ENCODE measurements around the gene NDUFS5.
"Not testable (repeated sequence)": the region's sequence is repeated elsewhere in the genome, so short reads cannot be mapped to it uniquely, and the experiment has no call there.

The NDUFS5 gene

GRCh38 chr1:39001516-39002421, 24.4 kb upstream of the NDUFS5 start:
- Mint-ChIP-seq H3K36me3 (ENCODE audit: low read depth) (peaks cover 99% of the 10 kb centered on the region), H3K9me3 (no peaks in the 10 kb centered on the region), H3K4me1 (ENCODE audit: low read depth) (peaks cover 59% of the 10 kb centered on the region), H3K27ac (peak overlapping the region; percentile 94), H3K4me3 (peak overlapping the region; percentile 45), H3K27me3 (no peaks in the 10 kb centered on the region)
- no peak for DNase-seq

GRCh38 chr1:39003281-39003680, 22.9 kb upstream of the NDUFS5 start:
- Mint-ChIP-seq H3K4me1 (ENCODE audit: low read depth) (peaks cover 44% of the 10 kb centered on the region), H3K36me3 (ENCODE audit: low read depth) (peaks cover 99% of the 10 kb centered on the region), H3K27me3 (no peaks in the 10 kb centered on the region), H3K4me3 (peak overlapping the region; percentile 51), H3K27ac (peak overlapping the region; percentile 94), H3K9me3 (no peaks in the 10 kb centered on the region)
- DNase-seq, result no peak

- H3K36me3 Mint-ChIP-seq (ENCODE audit: low read depth), result peaks cover 100% of the 10 kb centered on the region
- DNase-seq, result no peak
- peak overlapping the region; percentile 94 for H3K27ac Mint-ChIP-seq
- H3K4me3 Mint-ChIP-seq, result peak overlapping the region; percentile 51
- H3K27me3 Mint-ChIP-seq, result no peaks in the 10 kb centered on the region
- H3K4me1 Mint-ChIP-seq (ENCODE audit: low read depth), result peaks cover 43% of the 10 kb centered on the region
- H3K9me3 Mint-ChIP-seq, result no peaks in the 10 kb centered on the region
Observed at GRCh38 chr1:39003794-39004193, 22.4 kb upstream of the NDUFS5 start.

- peaks cover 93% of the 10 kb centered on the region for H3K36me3 Mint-ChIP-seq (ENCODE audit: low read depth)
- peaks cover 33% of the 10 kb centered on the region for H3K4me1 Mint-ChIP-seq (ENCODE audit: low read depth)
- H3K27me3 Mint-ChIP-seq, result no peaks in the 10 kb centered on the region
- no peak overlapping the region for H3K4me3 Mint-ChIP-seq
- H3K27ac Mint-ChIP-seq, result peak overlapping the region; percentile 71
- H3K9me3 Mint-ChIP-seq, result no peaks in the 10 kb centered on the region
- no peak for DNase-seq
Observed at GRCh38 chr1:39006287-39006686, 19.9 kb upstream of the NDUFS5 start.

GRCh38 chr1:39006726-39007645, 19.2 kb upstream of the NDUFS5 start:
- no peak for DNase-seq
- Mint-ChIP-seq H3K27ac (peak overlapping the region; percentile 66), H3K27me3 (no peaks in the 10 kb centered on the region), H3K4me3 (no peak overlapping the region), H3K36me3 (ENCODE audit: low read depth) (peaks cover 91% of the 10 kb centered on the region), H3K4me1 (ENCODE audit: low read depth) (peaks cover 27% of the 10 kb centered on the region), H3K9me3 (no peaks in the 10 kb centered on the region)

- H3K4me3 Mint-ChIP-seq; H3K27ac Mint-ChIP-seq; DNase-seq; H3K27me3 Mint-ChIP-seq; H3K9me3 Mint-ChIP-seq; H3K4me1 Mint-ChIP-seq (ENCODE audit: low read depth): not testable (repeated sequence)
- peaks cover 32% of the 10 kb centered on the region for H3K36me3 Mint-ChIP-seq (ENCODE audit: low read depth)
Observed at GRCh38 chr1:39014956-39015355, 11.2 kb upstream of the NDUFS5 start.

GRCh38 chr1:39016604-39017171, 9.5 kb upstream of the NDUFS5 start:
- DNase-seq, result no peak
- Mint-ChIP-seq H3K9me3 (no peaks in the 10 kb centered on the region), H3K36me3 (ENCODE audit: low read depth) (peaks cover 21% of the 10 kb centered on the region), H3K27me3 (no peaks in the 10 kb centered on the region), H3K27ac (no peak overlapping the region), H3K4me1 (ENCODE audit: low read depth) (no peaks in the 10 kb centered on the region), H3K4me3 (no peak overlapping the region)

GRCh38 chr1:39017266-39017665, 8.9 kb upstream of the NDUFS5 start:
- H3K9me3 Mint-ChIP-seq, result no peaks in the 10 kb centered on the region
- no peak overlapping the region for H3K27ac Mint-ChIP-seq
- no peak overlapping the region for H3K4me3 Mint-ChIP-seq
- H3K27me3 Mint-ChIP-seq, result no peaks in the 10 kb centered on the region
- no peak for DNase-seq
- H3K4me1 Mint-ChIP-seq (ENCODE audit: low read depth), result no peaks in the 10 kb centered on the region
- peaks cover 15% of the 10 kb centered on the region for H3K36me3 Mint-ChIP-seq (ENCODE audit: low read depth)

GRCh38 chr1:39020494-39020893, 5.7 kb upstream of the NDUFS5 start:
- not testable (repeated sequence) for DNase-seq; H3K4me1 Mint-ChIP-seq (ENCODE audit: low read depth); H3K4me3 Mint-ChIP-seq; H3K27ac Mint-ChIP-seq; H3K27me3 Mint-ChIP-seq; H3K9me3 Mint-ChIP-seq; H3K36me3 Mint-ChIP-seq (ENCODE audit: low read depth)

- H3K9me3 Mint-ChIP-seq, result no peaks in the 10 kb centered on the region
- peaks cover 12% of the 10 kb centered on the region for H3K4me1 Mint-ChIP-seq (ENCODE audit: low read depth)
- peaks cover 2% of the 10 kb centered on the region for H3K36me3 Mint-ChIP-seq (ENCODE audit: low read depth)
- H3K27ac Mint-ChIP-seq, result no peak overlapping the region
- no peak overlapping the region for H3K4me3 Mint-ChIP-seq
- no peaks in the 10 kb centered on the region for H3K27me3 Mint-ChIP-seq
- no peak for DNase-seq
Observed at GRCh38 chr1:39021426-39021825, 4.7 kb upstream of the NDUFS5 start.

- DNase-seq, result no peak
- no peak overlapping the region for H3K27ac Mint-ChIP-seq
- H3K27me3 Mint-ChIP-seq, result no peaks in the 10 kb centered on the region
- no peak overlapping the region for H3K4me3 Mint-ChIP-seq
- peaks cover 14% of the 10 kb centered on the region for H3K36me3 Mint-ChIP-seq (ENCODE audit: low read depth)
- H3K4me1 Mint-ChIP-seq (ENCODE audit: low read depth), result peaks cover 16% of the 10 kb centered on the region
- no peaks in the 10 kb centered on the region for H3K9me3 Mint-ChIP-seq
Observed at GRCh38 chr1:39023140-39023539, 3.0 kb upstream of the NDUFS5 start.

- Mint-ChIP-seq H3K4me3 (peak overlapping the region; percentile 89), H3K4me1 (ENCODE audit: low read depth) (peaks cover 36% of the 10 kb centered on the region), H3K27me3 (no peaks in the 10 kb centered on the region), H3K9me3 (no peaks in the 10 kb centered on the region), H3K27ac (peak overlapping the region; percentile 97), H3K36me3 (ENCODE audit: low read depth) (peaks cover 51% of the 10 kb centered on the region)
- DNase-seq, result peak; percentile 34
Observed at GRCh38 chr1:39026866-39027507, 837 bp downstream of the NDUFS5 start.

- no peak for DNase-seq
- H3K9me3 Mint-ChIP-seq, result no peaks in the 10 kb centered on the region
- peak overlapping the region; percentile 57 for H3K4me3 Mint-ChIP-seq
- H3K4me1 Mint-ChIP-seq (ENCODE audit: low read depth), result peaks cover 46% of the 10 kb centered on the region
- H3K27ac Mint-ChIP-seq, result peak overlapping the region; percentile 91
- H3K27me3 Mint-ChIP-seq, result no peaks in the 10 kb centered on the region
- peaks cover 91% of the 10 kb centered on the region for H3K36me3 Mint-ChIP-seq (ENCODE audit: low read depth)
Observed at GRCh38 chr1:39034114-39034654, 8.0 kb downstream of the NDUFS5 start.

GRCh38 chr1:39036678-39037077, 10.5 kb downstream of the NDUFS5 start:
- H3K4me1 Mint-ChIP-seq (ENCODE audit: low read depth), result peaks cover 40% of the 10 kb centered on the region
- no peak overlapping the region for H3K4me3 Mint-ChIP-seq
- H3K27me3 Mint-ChIP-seq, result no peaks in the 10 kb centered on the region
- DNase-seq, result no peak
- no peaks in the 10 kb centered on the region for H3K9me3 Mint-ChIP-seq
- H3K27ac Mint-ChIP-seq, result peak overlapping the region; percentile 29
- peaks cover 86% of the 10 kb centered on the region for H3K36me3 Mint-ChIP-seq (ENCODE audit: low read depth)

Data from activated T-cell treated with anti-CD3 and anti-CD28 coated beads, Interleukin-2, amount 50 U/mL, for 24 hours (primary cell).